ENCODE results near the gene SKAP2. TPM values are rescaled to one million over a fixed set of nuclear protein-coding genes. Genes with fewer than 3 reads are reported as not detected.

SKAP2 gene
- total RNA-seq, 1 experiment from 2014 or later: 9.6 TPM

GRCh38 chr7:26626687-26627086 lies 237.7 kb downstream of the SKAP2 start:
- H3K36me3 ChIP-seq (ENCODE audit: low read depth, low read length): no peaks in the 10 kb centered on the region
- H3K27me3 ChIP-seq (ENCODE audit: low read length): no peaks in the 10 kb centered on the region
- H4K20me1 ChIP-seq (ENCODE audit: low read length): no peaks in the 10 kb centered on the region
- H3K9me3 ChIP-seq (ENCODE audit: low read length): no peaks in the 10 kb centered on the region
- H3K4me3 ChIP-seq (ENCODE audit: low read length): no peak overlapping the region
- ChIA-PET POLR2A (ENCODE audit: unreplicated experiment) (no interaction called here), CTCF (interaction anchor here (0.7 kb wide), 1 partner anchor 258 kb away, joined by 3 read pairs; no protein-coding TSS in a partner anchor)
- no peak for ATAC-seq
- no peaks in the 10 kb centered on the region for H3K79me2 ChIP-seq (ENCODE audit: low read length)
- H3K9ac ChIP-seq (ENCODE audit: low read length): no peak overlapping the region
- no peak for TF ChIP-seq CTCF (conservative IDR thresholded peaks at IDR 0.05; ENCODE audit: low read depth, low read length)
- no peak for TF ChIP-seq EZH2 (IDR thresholded peaks at IDR 0.05; ENCODE audit: low read length, unreplicated experiment)
- no peak for TF ChIP-seq EZH2phosphoT487 (IDR thresholded peaks at IDR 0.05; ENCODE audit: borderline replicate concordance, low read length)
- DNase-seq: no peak
- H3K9me2 ChIP-seq (replicated peaks; ENCODE audit: low read length): no peaks in the 10 kb centered on the region
- no peak overlapping the region for H3K4me2 ChIP-seq (ENCODE audit: low read length)
- no peak overlapping the region for H2AFZ ChIP-seq (ENCODE audit: low read length)
- no peak overlapping the region for H3K27ac ChIP-seq (ENCODE audit: low read length)
- H3K4me1 ChIP-seq (ENCODE audit: insufficient read depth, low read length): no peaks in the 10 kb centered on the region
- no peaks in the 10 kb centered on the region for H3F3A ChIP-seq (ENCODE audit: low read length, unreplicated experiment)
- intact Hi-C loops (cut with micrococcal nuclease): no loop called here
- BruUV-seq (replicated peaks): no TSS peak

- BruUV-seq (replicated peaks): no TSS peak
Observed at GRCh38 chr7:26626156-26626555, 238.2 kb downstream of the SKAP2 start.

More at GRCh38 chr7:26626156-26626555, 238.2 kb downstream of the SKAP2 start:
- H4K20me1 ChIP-seq (ENCODE audit: low read length): no peaks in the 10 kb centered on the region
- H3K9me3 ChIP-seq (ENCODE audit: low read length): no peaks in the 10 kb centered on the region
- ChIA-PET CTCF (interaction anchor here (0.7 kb wide), 1 partner anchor 258 kb away, joined by 3 read pairs; no protein-coding TSS in a partner anchor), POLR2A (ENCODE audit: unreplicated experiment) (no interaction called here)
- no peak overlapping the region for H3K9ac ChIP-seq (ENCODE audit: low read length)
- no peak for ATAC-seq
- intact Hi-C loops (cut with micrococcal nuclease): no loop called here
- H3K27me3 ChIP-seq (ENCODE audit: low read length): no peaks in the 10 kb centered on the region
- no peaks in the 10 kb centered on the region for H3K4me1 ChIP-seq (ENCODE audit: insufficient read depth, low read length)
- TF ChIP-seq EZH2phosphoT487 (IDR thresholded peaks at IDR 0.05; ENCODE audit: borderline replicate concordance, low read length): no peak
- TF ChIP-seq CTCF (conservative IDR thresholded peaks at IDR 0.05; ENCODE audit: low read depth, low read length): no peak
- no peak for TF ChIP-seq EZH2 (IDR thresholded peaks at IDR 0.05; ENCODE audit: low read length, unreplicated experiment)
- H2AFZ ChIP-seq (ENCODE audit: low read length): no peak overlapping the region
- no peaks in the 10 kb centered on the region for H3K36me3 ChIP-seq (ENCODE audit: low read depth, low read length)
- no peak overlapping the region for H3K27ac ChIP-seq (ENCODE audit: low read length)
- DNase-seq: no peak
- H3K4me2 ChIP-seq (ENCODE audit: low read length): no peak overlapping the region
- H3K4me3 ChIP-seq (ENCODE audit: low read length): no peak overlapping the region
- no peaks in the 10 kb centered on the region for H3K9me2 ChIP-seq (replicated peaks; ENCODE audit: low read length)
- no peaks in the 10 kb centered on the region for H3F3A ChIP-seq (ENCODE audit: low read length, unreplicated experiment)
- no peaks in the 10 kb centered on the region for H3K79me2 ChIP-seq (ENCODE audit: low read length)
